ENCODE results near the gene PTPN1.

PTPN1 gene

DNA sequence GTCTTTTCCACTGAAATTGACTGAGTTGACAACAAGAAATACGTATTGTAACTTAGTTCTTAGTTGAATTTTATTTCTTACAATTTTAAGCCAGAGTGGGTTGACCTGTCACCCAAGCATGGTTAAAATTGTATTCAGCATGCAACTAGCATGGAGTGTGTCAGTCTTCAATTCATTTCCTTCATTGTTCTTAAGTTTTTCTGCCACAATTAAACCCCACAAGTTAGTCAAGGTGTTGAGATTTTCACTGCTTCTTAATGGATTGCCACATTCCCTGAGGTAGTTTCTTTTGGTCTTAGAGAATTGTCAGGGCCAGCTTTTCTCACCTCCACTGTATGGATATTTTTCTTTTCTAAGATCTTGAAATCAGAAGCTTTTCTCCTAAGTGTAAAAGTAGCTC lies 2.1 kb downstream of the PTPN1 start:
- no peak for FAIRE-seq
- DNase-seq (ENCODE audit: insufficient read length, low spot score) = no peak
- TF ChIP-seq PAX5 (IDR thresholded peaks at IDR 0.05; ENCODE audit: insufficient read depth, low read length, severe bottlenecking) = no peak
- TF ChIP-seq POU2F2 (IDR thresholded peaks at IDR 0.05; ENCODE audit: low read depth, low read length) = no peak
- no peak for TF ChIP-seq POLR2AphosphoS5 (IDR thresholded peaks at IDR 0.05; ENCODE audit: low read depth, low read length)
- TF ChIP-seq SPI1 (IDR thresholded peaks at IDR 0.05; ENCODE audit: low read depth, low read length) = no peak
- TF ChIP-seq TAF1 (IDR thresholded peaks at IDR 0.05; ENCODE audit: low read depth, low read length) = no peak
- no peak for TF ChIP-seq POLR2A (IDR thresholded peaks at IDR 0.05; ENCODE audit: low read depth, low read length)

DNA sequence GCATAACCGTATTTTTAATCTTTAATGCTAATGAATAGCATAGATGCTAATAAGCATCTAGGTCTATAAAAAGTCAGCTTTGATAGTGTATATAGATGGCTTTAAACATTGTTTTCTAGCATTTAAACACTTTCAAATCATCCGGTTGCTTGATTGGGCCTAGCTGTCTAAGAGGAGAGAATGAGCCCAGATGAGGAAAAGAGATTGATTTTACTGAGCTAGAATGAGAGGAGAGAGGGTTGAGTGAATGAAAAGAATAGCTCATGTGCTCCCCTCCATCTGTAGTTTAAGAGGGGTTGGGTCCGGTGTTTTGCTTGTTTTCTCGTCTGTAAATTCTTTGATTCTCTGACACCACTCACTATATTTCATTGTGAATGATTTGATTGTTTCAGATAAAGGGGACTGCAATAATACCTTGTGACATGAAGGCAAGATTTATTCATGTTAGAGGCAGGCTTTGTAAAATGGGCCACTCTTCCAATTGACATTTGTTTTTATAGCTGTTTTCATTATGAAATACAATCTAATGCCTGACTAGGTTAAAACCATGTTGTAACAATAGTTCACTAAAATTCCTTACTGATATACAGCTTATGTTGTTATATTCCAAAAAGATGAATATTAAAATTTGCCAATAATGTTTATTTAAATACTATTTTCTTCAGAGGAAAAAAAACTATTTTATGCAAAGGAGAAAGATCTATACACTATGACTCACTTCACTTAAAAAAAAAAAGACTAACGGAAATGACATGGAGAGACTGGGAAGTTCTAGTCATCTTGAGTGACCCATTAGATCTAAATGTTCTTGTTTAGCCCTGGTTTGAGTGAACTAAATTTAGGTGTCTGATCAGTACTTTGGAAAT lies 3.2 kb downstream of the PTPN1 start:
- DNase-seq (ENCODE audit: insufficient read length, low spot score) (no peak), FAIRE-seq (no peak)
- TF ChIP-seq POLR2A (IDR thresholded peaks at IDR 0.05; ENCODE audit: low read depth, low read length) = no peak
- no peak for TF ChIP-seq SPI1 (IDR thresholded peaks at IDR 0.05; ENCODE audit: low read depth, low read length)
- TF ChIP-seq PAX5 (IDR thresholded peaks at IDR 0.05; ENCODE audit: insufficient read depth, low read length, severe bottlenecking) = no peak
- no peak for TF ChIP-seq POLR2AphosphoS5 (IDR thresholded peaks at IDR 0.05; ENCODE audit: low read depth, low read length)
- TF ChIP-seq POU2F2 (IDR thresholded peaks at IDR 0.05; ENCODE audit: low read depth, low read length) = no peak
- no peak for TF ChIP-seq TAF1 (IDR thresholded peaks at IDR 0.05; ENCODE audit: low read depth, low read length)

DNA sequence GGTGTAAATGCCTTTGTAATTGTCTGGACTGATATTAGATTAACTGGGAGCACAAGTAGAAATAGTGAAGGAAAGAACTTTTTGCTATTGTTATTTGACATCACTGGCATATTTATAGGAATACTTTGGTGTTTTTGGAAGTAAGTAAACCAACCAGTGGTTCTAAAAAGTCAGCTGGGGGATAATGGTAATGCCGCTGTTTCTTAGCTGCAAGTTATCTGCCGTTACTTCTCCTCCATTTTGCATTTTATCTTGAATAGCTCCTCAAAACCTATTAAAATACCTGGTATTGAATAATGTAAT lies 3.8 kb downstream of the PTPN1 start:
- FAIRE-seq = no peak
- DNase-seq (ENCODE audit: insufficient read length, low spot score) = no peak
- TF ChIP-seq POLR2A (IDR thresholded peaks at IDR 0.05; ENCODE audit: low read depth, low read length) = no peak
- TF ChIP-seq POLR2AphosphoS5 (IDR thresholded peaks at IDR 0.05; ENCODE audit: low read depth, low read length) = no peak
- TF ChIP-seq TAF1 (IDR thresholded peaks at IDR 0.05; ENCODE audit: low read depth, low read length) = no peak
- TF ChIP-seq PAX5 (IDR thresholded peaks at IDR 0.05; ENCODE audit: insufficient read depth, low read length, severe bottlenecking) = no peak
- no peak for TF ChIP-seq POU2F2 (IDR thresholded peaks at IDR 0.05; ENCODE audit: low read depth, low read length)
- TF ChIP-seq SPI1 (IDR thresholded peaks at IDR 0.05; ENCODE audit: low read depth, low read length) = no peak

- no peak for TF ChIP-seq TAF1 (IDR thresholded peaks at IDR 0.05; ENCODE audit: low read depth, low read length)
- TF ChIP-seq POU2F2 (IDR thresholded peaks at IDR 0.05; ENCODE audit: low read depth, low read length) = no peak
- TF ChIP-seq PAX5 (IDR thresholded peaks at IDR 0.05; ENCODE audit: insufficient read depth, low read length, severe bottlenecking) = no peak
- no peak for TF ChIP-seq POLR2A (IDR thresholded peaks at IDR 0.05; ENCODE audit: low read depth, low read length)
- no peak for TF ChIP-seq SPI1 (IDR thresholded peaks at IDR 0.05; ENCODE audit: low read depth, low read length)
- TF ChIP-seq POLR2AphosphoS5 (IDR thresholded peaks at IDR 0.05; ENCODE audit: low read depth, low read length) = no peak
- DNase-seq (ENCODE audit: insufficient read length, low spot score) = no peak
- no peak for FAIRE-seq
Measured at GRCh38 chr20:50514750-50515149, 4.6 kb downstream of the PTPN1 start.

DNA sequence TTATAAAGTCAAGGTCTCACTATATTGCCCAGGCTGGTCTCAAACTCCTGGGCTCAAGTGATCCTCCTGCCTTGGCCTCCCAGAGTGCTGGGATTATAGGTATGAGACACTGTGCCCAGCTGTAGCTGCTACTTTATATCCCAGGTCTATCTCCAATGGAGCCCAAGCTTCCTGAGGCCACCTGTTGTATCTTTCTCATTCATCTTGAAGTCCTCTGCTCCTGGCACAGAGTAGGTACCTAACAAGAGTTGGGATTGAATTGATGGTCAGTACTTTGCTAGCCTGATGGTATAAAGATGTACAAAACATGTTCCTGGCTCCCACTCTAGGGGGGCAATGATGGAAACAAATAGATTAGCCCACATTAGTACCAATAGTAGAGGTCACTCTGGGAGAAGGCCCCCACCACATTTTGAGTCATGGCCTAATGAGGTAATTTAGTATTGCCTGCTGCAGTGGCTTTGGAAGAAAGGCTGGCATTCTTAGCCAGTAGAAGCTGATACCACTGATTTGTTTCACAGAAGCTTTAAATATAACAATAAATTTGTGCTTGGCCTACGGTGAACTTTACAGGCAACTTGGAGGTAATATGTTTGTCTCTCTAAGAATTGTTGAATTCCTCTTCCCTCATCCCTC lies 5.4 kb downstream of the PTPN1 start:
- no peak for TF ChIP-seq POLR2AphosphoS5 (IDR thresholded peaks at IDR 0.05; ENCODE audit: low read depth, low read length)
- TF ChIP-seq TAF1 (IDR thresholded peaks at IDR 0.05; ENCODE audit: low read depth, low read length) = no peak
- TF ChIP-seq POLR2A (IDR thresholded peaks at IDR 0.05; ENCODE audit: low read depth, low read length) = no peak
- no peak for TF ChIP-seq SPI1 (IDR thresholded peaks at IDR 0.05; ENCODE audit: low read depth, low read length)
- TF ChIP-seq PAX5 (IDR thresholded peaks at IDR 0.05; ENCODE audit: insufficient read depth, low read length, severe bottlenecking) = no peak
- no peak for TF ChIP-seq POU2F2 (IDR thresholded peaks at IDR 0.05; ENCODE audit: low read depth, low read length)
- no peak for FAIRE-seq
- DNase-seq (ENCODE audit: insufficient read length, low spot score) = no peak

DNA sequence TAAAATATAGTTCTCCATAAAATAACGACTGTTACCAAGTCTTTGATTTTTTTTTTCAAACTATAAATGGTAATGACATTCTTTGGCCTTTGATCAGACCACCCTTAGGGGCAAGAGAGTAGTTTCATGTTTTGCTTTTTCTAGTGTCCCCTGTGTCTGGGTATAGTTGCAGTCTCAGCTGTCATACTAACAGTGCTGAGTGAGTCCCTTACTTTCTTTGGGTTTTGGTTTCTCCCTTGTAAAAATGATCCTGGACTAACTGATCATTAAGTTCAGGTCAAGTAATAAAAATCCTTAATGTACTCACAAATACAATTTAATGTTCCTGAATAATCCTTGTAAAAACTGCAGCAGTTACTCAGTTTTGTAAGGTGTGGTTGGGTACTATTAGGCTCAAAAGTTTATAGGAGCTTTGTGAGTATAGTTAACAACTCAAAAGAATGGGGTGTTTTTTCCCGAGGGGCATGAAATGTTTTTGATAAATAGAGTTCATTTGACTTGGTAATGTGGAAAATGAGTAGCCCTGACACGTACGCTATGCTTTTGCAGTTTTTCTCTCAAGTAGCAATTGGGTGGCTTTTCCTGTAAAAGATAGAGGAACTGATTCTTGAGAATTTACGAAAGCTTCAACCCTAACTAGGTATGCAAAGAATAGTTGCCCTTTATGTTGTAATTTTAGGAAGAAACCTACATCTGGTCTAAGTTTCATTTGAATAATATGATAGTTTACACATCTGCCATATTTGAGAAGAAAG lies 6.2 kb downstream of the PTPN1 start:
- FAIRE-seq (no peak), DNase-seq (ENCODE audit: insufficient read length, low spot score) (no peak)
- TF ChIP-seq SPI1 (IDR thresholded peaks at IDR 0.05; ENCODE audit: low read depth, low read length) (peak; percentile 95), POU2F2 (IDR thresholded peaks at IDR 0.05; ENCODE audit: low read depth, low read length) (no peak)

DNA sequence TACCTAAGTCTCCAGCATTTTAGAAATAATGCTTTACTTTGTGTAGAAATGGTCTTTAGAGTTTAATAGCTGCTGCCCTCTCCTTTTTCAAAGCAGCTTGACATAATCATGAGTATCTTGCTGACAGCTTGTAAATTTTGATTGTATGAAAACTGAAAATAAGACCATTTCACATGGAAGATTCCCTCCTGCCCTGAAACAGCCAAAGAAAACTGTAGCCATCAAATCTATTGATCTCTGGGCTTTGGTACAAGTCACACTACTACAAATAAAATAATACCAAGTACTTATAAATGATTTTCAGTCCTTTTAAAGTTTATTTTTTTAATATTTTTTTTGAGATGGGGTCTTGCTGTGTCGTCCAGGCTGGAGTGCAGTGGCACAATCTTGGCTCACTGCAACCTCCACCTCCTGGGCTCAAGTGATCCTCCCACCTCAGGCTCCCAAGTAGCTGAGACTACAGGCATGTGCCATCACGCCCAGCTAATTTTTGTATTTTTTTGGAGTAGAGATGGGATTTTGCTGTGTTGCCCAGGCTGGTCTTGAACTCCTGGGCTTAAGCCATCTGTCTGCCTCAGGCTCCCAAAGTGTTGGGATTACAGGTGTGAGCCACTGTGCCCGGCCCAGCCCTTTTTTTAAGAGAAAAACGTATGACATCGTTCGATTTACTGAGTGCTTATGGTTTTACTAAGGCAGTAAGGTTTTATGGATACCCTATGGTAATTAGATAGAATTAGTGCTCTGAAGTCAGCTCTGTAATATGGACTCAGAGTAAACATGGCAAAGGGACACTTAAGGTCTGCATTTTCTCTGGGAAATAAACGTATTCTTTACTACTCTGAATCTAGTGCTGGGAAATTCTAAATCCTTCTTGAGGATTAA lies 7.0 kb downstream of the PTPN1 start:
- no peak for DNase-seq (ENCODE audit: insufficient read length, low spot score)
- TF ChIP-seq POU2F2 (IDR thresholded peaks at IDR 0.05; ENCODE audit: low read depth, low read length) = no peak
- no peak for TF ChIP-seq TAF1 (IDR thresholded peaks at IDR 0.05; ENCODE audit: low read depth, low read length)
- TF ChIP-seq POLR2AphosphoS5 (IDR thresholded peaks at IDR 0.05; ENCODE audit: low read depth, low read length) = no peak; the same call in 1 of the 2 replicates
- TF ChIP-seq POLR2A (IDR thresholded peaks at IDR 0.05; ENCODE audit: low read depth, low read length) = no peak
- no peak for FAIRE-seq

DNA sequence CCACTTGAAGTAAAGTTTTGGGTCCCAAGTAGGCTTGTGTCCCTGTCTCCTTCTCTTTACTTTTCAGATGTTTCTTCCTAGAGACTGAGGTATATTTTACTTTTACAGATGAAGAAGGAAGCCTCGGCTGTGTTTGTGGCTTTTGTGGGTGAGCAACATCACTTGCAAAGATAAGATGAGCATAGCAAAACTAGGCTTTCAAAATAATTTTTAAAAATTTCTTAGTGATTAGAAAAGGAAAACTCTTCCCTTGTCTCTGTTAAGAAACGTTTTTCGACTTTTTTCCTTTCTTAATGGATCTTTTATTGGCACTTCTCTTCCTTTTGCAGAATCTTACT lies 7.6 kb downstream of the PTPN1 start:
- TF ChIP-seq POU2F2 (IDR thresholded peaks at IDR 0.05; ENCODE audit: low read depth, low read length) (no peak), SPI1 (IDR thresholded peaks at IDR 0.05; ENCODE audit: low read depth, low read length) (no peak), POLR2AphosphoS5 (IDR thresholded peaks at IDR 0.05; ENCODE audit: low read depth, low read length) (no peak), PAX5 (IDR thresholded peaks at IDR 0.05; ENCODE audit: insufficient read depth, low read length, severe bottlenecking) (no peak)
- DNase-seq (ENCODE audit: insufficient read length, low spot score) (no peak), FAIRE-seq (no peak)

GRCh38 chr20:50518270-50518721 lies 8.1 kb downstream of the PTPN1 start:
- TF ChIP-seq TAF1 (IDR thresholded peaks at IDR 0.05; ENCODE audit: low read depth, low read length) (no peak), SPI1 (IDR thresholded peaks at IDR 0.05; ENCODE audit: low read depth, low read length) (no peak), POU2F2 (IDR thresholded peaks at IDR 0.05; ENCODE audit: low read depth, low read length) (no peak), PAX5 (IDR thresholded peaks at IDR 0.05; ENCODE audit: insufficient read depth, low read length, severe bottlenecking) (no peak), POLR2A (IDR thresholded peaks at IDR 0.05; ENCODE audit: low read depth, low read length) (no peak), POLR2AphosphoS5 (IDR thresholded peaks at IDR 0.05; ENCODE audit: low read depth, low read length) (no peak)
- FAIRE-seq = no peak
- DNase-seq (ENCODE audit: insufficient read length, low spot score) = no peak
